ENCODE results near the gene PCBP4. TPM values are rescaled to one million over a fixed set of nuclear protein-coding genes. Genes with fewer than 3 reads are reported as not detected.

PCBP4 gene
- 1.4 and 2.0 TPM in 2 replicates for total RNA-seq (2014; rRNA removed; shearing (Covaris generic))
- 12.5 and 14.4 TPM in 2 replicates for total RNA-seq (2022)
- Bru-seq, nascent RNA = percentile 35 among the genes with signal in this experiment
- BruChase-seq, experiment 1, labeled RNA remaining after a 6-hour chase = percentile 44 among the genes with signal in this experiment
- percentile 45 among the genes with signal in this experiment for BruChase-seq, experiment 2, labeled RNA remaining after a 2-hour chase
- long read RNA-seq, transcript PCBP4-202 (13 exons, 2,015 nt) = major isoform, 10 of 44 reads
- long read RNA-seq, partial matches to known transcripts = 7 of 44 reads
- long read RNA-seq, other reads (novel, unspliced or antisense) = 22 of 44 reads

DNA sequence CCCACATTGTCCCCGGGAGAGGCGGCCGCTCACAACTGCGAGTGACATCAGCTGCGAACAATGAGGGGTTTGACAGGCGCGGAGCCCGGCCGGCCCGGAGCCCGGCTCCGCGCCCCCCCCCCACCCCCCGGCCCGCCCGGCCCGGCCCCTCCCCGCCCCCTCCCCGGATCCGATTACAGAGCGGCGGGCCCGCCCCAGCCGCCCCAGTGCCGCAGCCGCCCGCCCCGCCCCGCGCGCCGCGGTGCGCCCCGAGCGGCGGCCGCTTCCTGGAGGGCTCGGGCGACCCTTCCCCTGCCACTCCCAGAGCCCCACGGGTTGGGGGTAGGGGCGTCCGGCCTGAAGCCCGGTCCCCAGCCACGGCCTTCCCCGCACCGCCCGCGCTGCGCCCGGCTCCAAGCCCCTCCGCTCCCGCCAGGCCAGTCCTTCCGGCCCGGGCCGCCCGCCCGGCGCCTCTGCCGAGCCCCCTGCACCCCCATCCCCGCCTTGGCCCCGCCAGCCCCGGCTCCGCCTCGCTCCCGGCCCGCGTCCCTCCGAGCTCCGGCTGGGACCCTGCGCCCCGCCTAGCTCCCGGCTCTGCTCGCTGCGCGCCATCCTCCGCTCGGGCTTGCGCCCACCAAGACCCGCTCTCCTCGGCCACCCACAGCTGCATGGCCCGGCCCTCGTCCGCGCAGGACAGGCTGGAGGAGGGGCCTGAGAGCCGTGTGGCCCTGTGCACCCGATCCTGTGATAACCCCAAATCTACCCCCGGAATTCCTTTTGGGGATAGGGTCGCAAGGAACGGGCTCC, at the start of gene PCBP4:
PCBP4 (minus strand) TSS at position 71 of the 786 bp plus-strand sequence. CDS start 6,214 bp downstream, outside the sequence.
- BruUV-seq (replicated peaks) = no TSS peak
- ChIA-PET CTCF (ENCODE audit: unreplicated experiment) (interaction anchor here (0.5 to 0.7 kb wide), 2 partner anchors 23 to 726 kb away, joined by 3 to 8 read pairs; no protein-coding TSS in a partner anchor), POLR2A (no interaction called here)
- DNase-seq (ENCODE audit: low spot score) = no peak
- no peaks in the 10 kb centered on the region for H4K20me1 ChIP-seq (ENCODE audit: insufficient read depth, low read length)
- no peaks in the 10 kb centered on the region for H3K9me2 ChIP-seq (ENCODE audit: insufficient read depth, low read length)
- H3K27ac ChIP-seq (ENCODE audit: low read depth, low read length, poor library complexity, severe bottlenecking) = no peak within 1 kb of the TSS
- H3K9me3 ChIP-seq (ENCODE audit: low read length) = no peaks in the 10 kb centered on the region
- no peak within 1 kb of the TSS for H2AFZ ChIP-seq (ENCODE audit: low read length)
- no peaks in the 10 kb centered on the region for H3K79me2 ChIP-seq (ENCODE audit: insufficient read depth, low read depth, low read length)
- peak within 1 kb of the TSS; percentile 45 for H3K4me2 ChIP-seq (ENCODE audit: low read length)
- TF ChIP-seq, protein P1, sequence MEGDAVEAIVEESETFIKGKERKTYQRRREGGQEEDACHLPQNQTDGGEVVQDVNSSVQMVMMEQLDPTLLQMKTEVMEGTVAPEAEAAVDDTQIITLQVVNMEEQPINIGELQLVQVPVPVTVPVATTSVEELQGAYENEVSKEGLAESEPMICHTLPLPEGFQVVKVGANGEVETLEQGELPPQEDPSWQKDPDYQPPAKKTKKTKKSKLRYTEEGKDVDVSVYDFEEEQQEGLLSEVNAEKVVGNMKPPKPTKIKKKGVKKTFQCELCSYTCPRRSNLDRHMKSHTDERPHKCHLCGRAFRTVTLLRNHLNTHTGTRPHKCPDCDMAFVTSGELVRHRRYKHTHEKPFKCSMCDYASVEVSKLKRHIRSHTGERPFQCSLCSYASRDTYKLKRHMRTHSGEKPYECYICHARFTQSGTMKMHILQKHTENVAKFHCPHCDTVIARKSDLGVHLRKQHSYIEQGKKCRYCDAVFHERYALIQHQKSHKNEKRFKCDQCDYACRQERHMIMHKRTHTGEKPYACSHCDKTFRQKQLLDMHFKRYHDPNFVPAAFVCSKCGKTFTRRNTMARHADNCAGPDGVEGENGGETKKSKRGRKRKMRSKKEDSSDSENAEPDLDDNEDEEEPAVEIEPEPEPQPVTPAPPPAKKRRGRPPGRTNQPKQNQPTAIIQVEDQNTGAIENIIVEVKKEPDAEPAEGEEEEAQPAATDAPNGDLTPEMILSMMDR (conservative IDR thresholded peaks at IDR 0.05; ENCODE audit: low read length) = no peak
- 0 out of 2 replicates have a peak, but pooled peaks have one; percentile 80 for TF ChIP-seq EZH2phosphoT487 (IDR thresholded peaks at IDR 0.05; ENCODE audit: borderline replicate concordance, low read depth, low read length)
- intact Hi-C loops (cut with micrococcal nuclease; ENCODE audit: unreplicated experiment) = no loop called here
- H3K4me1 ChIP-seq (ENCODE audit: insufficient read depth, low read length, poor library complexity, severe bottlenecking) = peaks cover 10% of the 10 kb centered on the region
- peak within 1 kb of the TSS; percentile 51 for H3K4me3 ChIP-seq (ENCODE audit: low read depth, low read length, poor library complexity, severe bottlenecking)
- H3K36me3 ChIP-seq (ENCODE audit: insufficient read depth, low read length) = no peaks in the 10 kb centered on the region

DNA sequence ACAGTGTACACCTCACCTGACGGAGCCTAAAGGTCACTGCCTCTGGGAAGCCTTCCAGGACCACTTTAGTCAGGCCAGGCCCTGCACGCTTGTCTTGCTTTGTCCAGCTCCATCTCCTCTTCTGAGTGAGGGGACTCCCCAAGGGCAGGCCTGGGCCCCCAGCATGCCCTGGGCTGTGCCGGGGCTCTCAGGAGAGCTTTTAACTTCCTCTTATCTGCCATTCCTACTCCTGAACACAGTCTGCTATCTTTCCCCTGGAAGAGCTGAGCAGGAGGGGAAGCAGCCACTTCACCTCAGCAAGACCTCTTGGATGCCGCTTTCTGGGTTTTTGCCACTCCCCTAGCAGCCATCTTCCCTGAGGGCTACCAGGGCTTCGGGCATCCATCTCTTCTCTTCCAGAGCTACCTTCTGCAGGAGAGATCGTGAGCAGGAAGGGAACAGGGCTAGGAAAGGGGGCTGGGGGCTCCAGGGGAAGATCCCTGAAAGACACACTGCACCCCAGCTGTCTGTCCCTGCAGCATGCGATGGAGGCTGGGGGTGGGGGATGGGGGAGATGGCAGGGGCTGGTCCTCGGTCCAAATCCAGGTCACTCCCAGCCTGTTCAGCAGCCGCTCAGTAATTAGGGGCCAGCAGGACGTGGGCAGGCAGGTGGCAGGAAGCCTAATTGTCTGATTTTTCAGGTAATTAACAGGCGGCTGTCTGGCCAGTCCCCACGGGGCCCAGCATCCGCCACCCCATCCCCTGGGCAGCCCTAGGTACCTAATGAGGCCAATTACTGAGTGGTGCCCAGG, 48.4 kb upstream of the PCBP4 start:
- no peaks in the 10 kb centered on the region for H4K20me1 ChIP-seq (ENCODE audit: insufficient read depth, low read length)
- H2AFZ ChIP-seq (ENCODE audit: low read length) = no peak overlapping the region
- no peak for TF ChIP-seq EZH2phosphoT487 (IDR thresholded peaks at IDR 0.05; ENCODE audit: borderline replicate concordance, low read depth, low read length)
- TF ChIP-seq, protein P1 (conservative IDR thresholded peaks at IDR 0.05; ENCODE audit: low read length) = no peak
- H3K36me3 ChIP-seq (ENCODE audit: insufficient read depth, low read length) = no peaks in the 10 kb centered on the region
- no peaks in the 10 kb centered on the region for H3K79me2 ChIP-seq (ENCODE audit: insufficient read depth, low read depth, low read length)
- H3K9me2 ChIP-seq (ENCODE audit: insufficient read depth, low read length) = no peaks in the 10 kb centered on the region
- BruUV-seq (replicated peaks) = no TSS peak
- CTCF ChIA-PET (ENCODE audit: unreplicated experiment) = no interaction called here
- H3K4me3 ChIP-seq (ENCODE audit: low read depth, low read length, poor library complexity, severe bottlenecking) = no peak overlapping the region
- POLR2A ChIA-PET = no interaction called here
- H3K4me2 ChIP-seq (ENCODE audit: low read length) = no peak overlapping the region
- no peak for DNase-seq (ENCODE audit: low spot score)
- no peaks in the 10 kb centered on the region for H3K9me3 ChIP-seq (ENCODE audit: low read length)
- H3K4me1 ChIP-seq (ENCODE audit: insufficient read depth, low read length, poor library complexity, severe bottlenecking) = peaks cover 8% of the 10 kb centered on the region
- no peak overlapping the region for H3K27ac ChIP-seq (ENCODE audit: low read depth, low read length, poor library complexity, severe bottlenecking)
- intact Hi-C loops (cut with micrococcal nuclease; ENCODE audit: unreplicated experiment) = no loop called here
